Epidermal melanocyte (primary cell): ENCODE measurements around the gene SIK3.

ENCODE experiments used
- DNase-seq: peaks from one replicate; pipeline ENCODE4 v3.0.0; 2011; ENCODE audit warnings: low spot score; ENCODE audit not compliant: insufficient read length

The SIK3 gene

DNA sequence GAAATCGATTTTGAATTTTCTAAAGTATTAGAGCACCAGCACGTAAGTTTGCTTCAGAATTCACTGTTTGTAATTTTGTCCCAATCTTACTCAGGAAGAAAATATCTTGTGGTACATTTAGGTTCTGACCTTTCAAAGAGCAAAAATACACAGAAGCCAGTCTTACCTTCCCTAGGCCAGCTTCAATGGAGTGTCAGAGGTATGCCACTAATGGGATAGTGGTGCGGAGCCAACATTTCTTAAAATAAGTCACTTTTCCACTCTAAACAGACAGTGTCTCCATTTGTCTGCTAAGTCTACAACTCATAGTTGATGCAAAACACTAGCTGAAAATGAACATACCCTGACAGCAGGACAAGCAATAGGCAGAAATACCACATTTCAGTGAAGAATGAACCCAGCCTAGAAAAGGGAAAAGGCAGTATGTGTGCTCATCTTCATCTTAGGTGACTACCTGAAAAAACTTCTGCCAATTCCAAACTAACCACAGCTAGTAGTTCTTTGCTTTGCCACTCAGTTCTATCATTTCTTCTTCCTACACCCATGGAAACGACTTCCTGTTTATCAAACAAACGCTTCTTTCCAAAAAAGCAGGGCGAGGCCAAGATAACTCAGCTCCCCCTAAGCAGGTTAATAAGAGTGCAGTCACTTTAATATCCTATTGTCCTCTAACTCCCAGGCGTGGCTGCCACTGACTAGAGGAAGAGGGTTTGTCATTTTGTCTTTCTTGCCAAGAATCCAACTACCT, 166.8 kb downstream of the SIK3 start:
- no peak for DNase-seq

DNA sequence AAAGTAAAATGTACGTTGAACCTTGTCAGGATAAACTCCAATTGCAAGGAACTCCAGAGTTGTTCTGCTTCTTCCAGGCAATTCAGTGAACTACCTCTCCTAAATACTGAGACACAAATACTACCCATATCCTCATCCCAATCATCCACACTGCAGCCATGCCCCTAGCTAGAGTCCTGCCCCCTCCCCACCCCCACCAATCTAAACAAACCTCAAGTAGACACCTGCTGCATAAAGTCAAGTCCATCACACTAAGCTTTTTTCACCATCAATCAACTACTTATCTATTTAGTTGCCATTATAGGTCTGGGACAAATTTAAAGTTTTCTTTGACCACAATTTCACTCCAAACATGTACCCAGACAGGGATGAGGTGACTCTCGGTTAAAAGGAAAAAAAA, 167.6 kb downstream of the SIK3 start:
- no peak for DNase-seq

DNA sequence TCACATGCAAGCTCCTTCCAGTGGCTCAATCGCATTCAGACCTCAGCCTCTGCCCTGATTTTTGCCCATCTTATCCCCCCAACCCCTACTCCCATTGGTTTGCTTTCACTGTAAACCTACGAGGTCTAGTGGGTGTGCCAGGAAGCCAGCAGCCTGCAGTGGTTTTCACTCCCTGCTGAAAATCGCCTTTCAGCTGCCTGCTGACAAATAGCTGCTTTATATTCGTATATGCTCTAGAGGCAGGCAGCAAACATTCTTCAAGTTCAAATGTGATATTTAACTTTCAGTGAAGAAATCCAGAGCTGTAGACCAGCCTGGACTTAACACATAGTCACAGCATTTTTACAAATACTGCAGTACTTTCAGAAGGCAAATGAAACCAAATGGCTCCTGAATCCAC, 168.1 kb downstream of the SIK3 start:
- DNase-seq = peak; percentile 59

- DNase-seq = no peak
Measured at GRCh38 chr11:116929414-116930090, 168.7 kb downstream of the SIK3 start.

DNA sequence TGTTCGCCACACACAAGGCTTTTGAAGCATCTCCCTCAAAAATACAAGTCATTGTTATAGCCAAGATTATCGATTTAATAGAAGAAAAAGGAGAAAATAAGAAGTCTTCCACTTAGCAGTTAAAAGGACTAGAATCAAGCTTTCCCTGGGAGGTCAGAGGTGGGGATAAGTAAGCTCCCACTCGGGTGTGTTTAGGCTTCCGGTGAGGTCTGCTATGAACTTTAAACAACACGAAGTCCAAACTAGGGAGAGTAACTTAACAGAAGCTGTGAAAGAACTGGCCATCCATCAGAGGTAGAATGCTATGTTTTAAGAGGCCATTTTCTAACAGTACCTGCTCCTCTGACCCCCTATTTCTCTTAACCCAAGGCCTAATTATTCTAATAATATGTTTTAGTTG, 169.4 kb downstream of the SIK3 start:
- no peak for DNase-seq

DNA sequence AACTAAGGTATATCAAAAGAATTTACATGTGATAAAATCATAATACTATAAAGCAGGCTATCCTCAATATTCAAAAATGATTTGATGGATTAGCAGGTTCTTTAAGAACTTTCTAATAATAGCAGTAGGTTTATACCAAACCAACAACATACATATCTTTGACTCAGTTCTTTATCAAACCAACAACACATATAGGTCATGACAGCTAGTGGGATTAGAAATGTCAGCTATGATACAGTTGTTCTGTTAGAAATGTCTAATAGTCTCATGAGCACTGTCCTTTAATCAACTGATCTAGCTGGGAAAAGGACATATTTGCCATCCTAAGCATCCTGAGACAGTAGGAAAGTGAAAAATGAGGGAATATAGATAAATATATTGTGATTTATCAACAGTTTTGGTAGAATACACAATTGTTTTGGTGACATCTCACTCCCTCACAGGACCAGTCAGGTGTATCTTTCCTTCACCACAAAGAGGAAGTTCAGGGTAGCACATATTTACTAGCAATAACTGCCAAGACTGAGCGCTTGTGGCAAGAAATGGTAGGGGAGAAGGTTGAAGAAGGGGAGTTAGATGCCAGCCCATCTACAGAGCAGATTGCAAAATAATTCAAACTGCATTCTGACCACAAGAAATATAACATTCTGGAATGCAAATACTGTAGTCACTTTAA, 170.0 kb downstream of the SIK3 start:
- no peak for DNase-seq

GRCh38 chr11:116927163-116927974, 170.9 kb downstream of the SIK3 start:
- no peak for DNase-seq

DNA sequence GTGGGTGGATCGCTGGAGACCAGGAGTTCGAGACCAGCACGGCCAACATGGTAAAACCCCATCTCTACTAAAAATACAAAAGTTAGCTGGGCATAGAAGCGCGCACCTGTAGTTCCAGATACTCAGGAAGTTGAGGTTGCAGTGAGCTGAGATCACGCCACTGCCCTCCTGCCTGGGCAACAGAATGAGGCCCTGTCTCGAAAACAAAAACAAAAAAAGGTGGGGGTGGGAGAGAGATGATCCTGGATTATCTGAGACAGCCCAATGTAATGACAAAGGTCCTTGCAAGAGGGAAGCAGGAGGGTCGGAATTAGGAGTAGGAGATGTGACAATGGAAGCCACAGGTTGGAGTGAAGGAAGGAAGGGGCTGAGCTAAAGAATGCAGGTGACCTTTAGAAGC, 173.2 kb downstream of the SIK3 start:
- DNase-seq = no peak

DNA sequence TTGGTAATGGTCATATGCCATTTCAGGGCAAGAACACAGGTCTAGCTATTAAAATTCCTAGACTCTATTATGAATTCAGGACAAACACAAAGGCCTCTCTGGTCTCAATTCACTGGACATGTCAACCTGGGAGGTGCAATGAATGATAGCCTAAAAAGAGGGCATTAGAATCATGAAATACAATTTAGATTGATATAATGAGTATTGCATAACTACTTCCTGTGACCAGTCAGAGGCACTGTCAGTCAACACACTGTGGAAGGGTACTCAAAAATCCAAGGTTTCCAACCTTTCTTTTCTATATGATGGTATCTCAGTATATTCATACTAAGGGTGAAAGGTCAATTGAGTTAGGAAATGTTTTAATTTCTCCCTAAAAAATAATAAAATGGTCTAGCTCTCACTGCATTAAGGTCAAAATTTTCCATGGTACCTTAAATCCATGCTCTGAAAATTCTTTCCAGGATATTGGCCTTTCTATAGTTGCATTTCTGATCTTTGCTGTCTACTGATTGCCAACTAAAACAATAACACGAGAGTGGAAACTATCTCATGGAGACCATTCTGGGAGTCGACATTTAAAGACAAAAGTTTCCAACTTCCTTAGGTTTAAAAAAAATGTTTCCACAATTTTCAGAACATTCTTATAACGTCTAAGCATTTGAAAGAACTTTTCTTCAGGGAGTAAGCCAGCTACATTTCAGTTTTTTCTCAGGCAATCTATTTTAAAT, 179.1 kb downstream of the SIK3 start:
- no peak for DNase-seq

DNA sequence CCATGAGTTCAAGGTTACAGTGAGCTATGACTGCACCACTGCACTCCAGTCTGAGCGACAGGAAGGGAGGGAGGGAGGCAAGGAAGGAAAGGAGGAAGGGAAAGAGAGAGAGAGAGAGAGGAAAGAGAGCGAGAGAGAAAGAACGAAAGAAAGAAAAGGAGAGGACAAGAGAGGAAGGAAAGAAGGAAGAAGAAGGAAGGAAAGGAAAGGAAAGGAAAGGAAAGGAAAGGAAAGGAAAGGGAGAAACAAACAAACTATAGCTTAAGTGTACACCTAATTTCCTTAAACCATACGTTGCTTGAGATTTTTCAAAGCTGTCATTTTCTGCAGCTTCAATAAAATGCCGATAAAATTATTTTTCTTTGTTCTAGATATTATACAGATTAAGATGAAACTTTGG, 180.6 kb downstream of the SIK3 start:
- no peak for DNase-seq

DNA sequence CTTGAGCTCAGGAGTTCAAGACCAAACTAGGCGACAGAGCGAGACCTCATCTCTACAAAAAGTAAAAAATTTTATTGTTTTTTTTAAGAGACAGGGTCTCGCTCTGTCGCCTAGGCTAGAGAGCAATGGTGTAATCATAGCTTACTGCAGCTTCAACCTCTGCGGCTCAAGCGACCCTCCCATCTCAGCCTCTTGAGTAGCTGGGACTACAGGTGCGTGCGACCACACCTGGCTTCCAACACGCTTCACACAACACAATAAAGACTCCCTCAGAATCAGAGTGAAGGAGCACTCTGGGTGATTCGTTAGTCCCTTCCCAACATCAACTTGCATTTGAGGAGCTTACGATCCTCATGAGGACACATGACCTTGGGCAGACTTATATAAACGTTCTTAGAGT, 181.3 kb downstream of the SIK3 start:
- DNase-seq = no peak

DNA sequence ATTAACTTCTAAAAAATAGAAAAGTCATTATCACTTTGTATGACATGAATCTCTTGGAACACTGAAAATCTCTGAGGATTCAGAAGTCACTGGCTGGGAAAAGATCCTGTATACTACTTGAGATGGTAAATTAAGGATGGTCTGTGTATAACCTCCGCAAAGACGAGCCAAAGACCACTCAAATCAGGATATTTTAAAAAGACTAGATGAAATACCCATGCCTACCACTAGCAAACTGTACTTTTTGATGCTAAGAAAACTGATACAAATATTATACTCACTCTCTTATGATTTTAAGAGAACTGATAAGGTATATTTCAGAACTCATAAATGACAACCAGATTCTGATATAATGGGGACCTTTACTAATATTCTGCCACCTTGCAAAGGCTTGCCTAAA, 182.2 kb downstream of the SIK3 start:
- DNase-seq = no peak

DNA sequence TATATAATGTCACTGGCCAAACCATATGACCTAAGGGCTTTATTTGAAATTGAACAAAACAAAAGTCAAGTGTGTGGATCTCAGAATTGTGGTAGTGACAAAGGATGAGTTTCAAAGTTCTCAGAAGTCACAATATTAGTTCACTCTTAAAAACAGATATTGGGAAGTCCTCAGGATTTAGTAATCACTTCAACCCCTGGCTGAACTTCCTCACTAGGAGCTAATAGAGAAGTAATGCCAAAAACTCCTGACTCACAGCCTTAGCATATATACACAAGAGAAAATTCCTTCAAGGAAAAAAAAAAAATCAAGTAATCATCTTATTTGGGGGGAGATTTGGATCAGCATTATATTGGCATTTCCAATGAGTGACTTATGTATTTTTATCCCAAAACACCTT, 185.2 kb downstream of the SIK3 start:
- DNase-seq = no peak

- DNase-seq = no peak
Measured at GRCh38 chr11:116911976-116912734, 186.1 kb downstream of the SIK3 start.

DNA sequence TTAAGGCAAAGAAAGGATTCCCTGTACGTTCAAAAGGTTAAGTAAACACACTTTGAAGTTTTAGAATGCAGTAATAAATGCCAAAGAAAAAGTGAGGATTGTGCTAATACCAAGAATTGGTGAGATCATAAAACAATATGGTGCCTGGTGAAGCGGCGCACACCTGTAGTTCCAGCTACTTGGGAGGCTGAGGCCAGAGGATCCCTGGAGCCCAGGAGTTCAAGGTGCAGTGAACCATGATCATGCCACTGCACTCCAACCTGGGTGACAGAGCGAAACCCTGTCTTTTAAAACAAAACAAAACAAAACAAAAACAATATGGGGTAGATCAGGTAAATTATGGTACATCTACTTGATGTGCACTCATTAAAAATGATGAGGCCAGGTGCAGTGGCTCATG, 187.4 kb downstream of the SIK3 start:
- DNase-seq = no peak

- no peak for DNase-seq
Measured at GRCh38 chr11:116910378-116910777, 187.8 kb downstream of the SIK3 start.

- DNase-seq = no peak
Measured at GRCh38 chr11:116909245-116909644, 189.0 kb downstream of the SIK3 start.

GRCh38 chr11:116906479-116906878, 191.7 kb downstream of the SIK3 start:
- DNase-seq = no peak

DNA sequence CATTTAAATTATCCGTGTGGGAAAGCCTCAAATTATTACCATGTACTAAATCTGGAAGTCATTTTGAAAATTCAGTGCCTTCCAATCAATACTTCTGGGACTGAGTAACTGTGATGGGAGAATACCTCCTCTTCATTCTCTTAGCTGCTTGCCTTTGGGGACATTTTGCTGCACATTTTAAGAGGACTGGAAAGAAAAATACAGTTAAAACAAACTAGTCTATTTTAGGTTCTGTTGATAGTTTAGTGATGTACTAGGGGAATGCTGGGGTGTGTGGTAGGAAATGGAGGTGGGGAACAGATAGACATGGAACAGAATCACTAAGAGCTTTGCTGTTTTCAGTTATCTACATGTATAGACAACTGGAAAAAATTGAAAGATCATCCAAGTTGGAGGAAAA, 195.1 kb downstream of the SIK3 start:
- no peak for DNase-seq

- DNase-seq = no peak
Measured at GRCh38 chr11:116901964-116902688, 196.1 kb downstream of the SIK3 start.
